Measurements from ENCODE around the gene ULK3.

GRCh38 chr15:74870436-74871215, 27.7 kb upstream of the ULK3 start:
- TF ChIP-seq CTCF (IDR thresholded peaks at IDR 0.05) (no peak), POLR2A (IDR thresholded peaks at IDR 0.05) (no peak), EP300 (IDR thresholded peaks at IDR 0.05) (no peak), POLR2AphosphoS5 (IDR thresholded peaks at IDR 0.05) (no peak)
